AG10803 (cell line): Measurements from ENCODE around the gene KLC1.

ENCODE experiments used
- DNase-seq: peaks from one replicate; pipeline ENCODE4 v3.0.0; 2010; ENCODE audit warnings: low read depth
- H3K4me3 ChIP-seq: 2 replicates; pipeline ENCODE4 v1.5.1; 2011; ENCODE audit warnings: mild to moderate bottlenecking, low read length, control low read depth
- CTCF ChIP-seq: conservative IDR thresholded peaks from 2 replicates; pipeline ENCODE4 v1.5.1; 2011; ENCODE audit warnings: mild to moderate bottlenecking, low read length, control low read depth, inconsistent platforms

KLC1 gene

GRCh38 chr14:103628684-103629502 is at the start of gene KLC1:
KLC1 (plus strand) TSS chr14:103629211; CDS start chr14:103654565, 25,354 bp downstream.
- no peak for TF ChIP-seq CTCF
- peak within 1 kb of the TSS; percentile 83 for H3K4me3 ChIP-seq
- DNase-seq: peak; percentile 61

- TF ChIP-seq CTCF: no peak
- DNase-seq: no peak
These were observed 47.8 kb upstream of the KLC1 start for GRCh38 chr14:103581206-103581605.

GRCh38 chr14:103581954-103582703 is 46.9 kb upstream of the KLC1 start:
- no peak for TF ChIP-seq CTCF
- DNase-seq: no peak
- H3K4me3 ChIP-seq: no peak overlapping the region

More at GRCh38 chr14:103581206-103581605, 47.8 kb upstream of the KLC1 start:
- H3K4me3 ChIP-seq: no peak overlapping the region

- H3K4me3 ChIP-seq: no peak overlapping the region
- no peak for TF ChIP-seq CTCF
These were observed 44.6 kb upstream of the KLC1 start for GRCh38 chr14:103584326-103584915.

GRCh38 chr14:103593577-103593976 is 35.4 kb upstream of the KLC1 start:
- no peak overlapping the region for H3K4me3 ChIP-seq
- no peak for TF ChIP-seq CTCF
- DNase-seq: no peak

More at GRCh38 chr14:103584326-103584915, 44.6 kb upstream of the KLC1 start:
- no peak for DNase-seq

- H3K4me3 ChIP-seq: no peak overlapping the region
- TF ChIP-seq CTCF: no peak
- DNase-seq: peak; percentile 63
These were observed 34.7 kb upstream of the KLC1 start for GRCh38 chr14:103594265-103594664.
